Stimulated activated CD8-positive, alpha-beta memory T cell treated with anti-CD3 and anti-CD28 coated beads, Interleukin-4, amount 100 ng/mL, for 4 hours (primary cell): ENCODE results near the gene MYOM1.
"Not testable (repeated sequence)": the region's sequence is repeated elsewhere in the genome, so short reads cannot be mapped to it uniquely, and the experiment has no call there.

Source experiments
- DNase-seq, 2 donors: peaks; one replicate each; pipeline ENCODE4 v3.0.0-alpha.2; 2020; ENCODE audit warnings: low read depth in 2 of 2, low spot score in 1 of 2

The MYOM1 gene

GRCh38 chr18:3060667-3061580 lies 158.8 kb downstream of the MYOM1 start:
- no peak for DNase-seq

GRCh38 chr18:3059272-3059671 lies 160.5 kb downstream of the MYOM1 start:
- DNase-seq: no peak

GRCh38 chr18:3058328-3059191 lies 161.2 kb downstream of the MYOM1 start:
- DNase-seq: no peak

GRCh38 chr18:3057526-3057925 lies 162.2 kb downstream of the MYOM1 start:
- DNase-seq: no peak

GRCh38 chr18:3056311-3056710 lies 163.5 kb downstream of the MYOM1 start:
- DNase-seq: no peak

- no peak for DNase-seq
These were observed 164.0 kb downstream of the MYOM1 start for GRCh38 chr18:3055816-3056215.

GRCh38 chr18:3055186-3055728 lies 164.5 kb downstream of the MYOM1 start:
- DNase-seq: no peak

- no peak for DNase-seq
These were observed 165.0 kb downstream of the MYOM1 start for GRCh38 chr18:3054780-3055179.

- DNase-seq: no peak
These were observed 165.6 kb downstream of the MYOM1 start for GRCh38 chr18:3054214-3054613.

GRCh38 chr18:3053081-3053480 lies 166.7 kb downstream of the MYOM1 start:
- no peak for DNase-seq

- no peak for DNase-seq
These were observed 167.4 kb downstream of the MYOM1 start for GRCh38 chr18:3052411-3052758.

- no peak for DNase-seq
These were observed 167.9 kb downstream of the MYOM1 start for GRCh38 chr18:3051718-3052410.

GRCh38 chr18:3049897-3050454 lies 169.8 kb downstream of the MYOM1 start:
- not testable (repeated sequence) for DNase-seq

- no peak for DNase-seq
These were observed 170.9 kb downstream of the MYOM1 start for GRCh38 chr18:3048820-3049349.

GRCh38 chr18:3048121-3048520 lies 171.6 kb downstream of the MYOM1 start:
- no peak for DNase-seq

- DNase-seq: no peak
These were observed 173.5 kb downstream of the MYOM1 start for GRCh38 chr18:3046216-3046808.

- no peak for DNase-seq
These were observed 174.7 kb downstream of the MYOM1 start for GRCh38 chr18:3044931-3045698.

- DNase-seq: no peak
These were observed 177.4 kb downstream of the MYOM1 start for GRCh38 chr18:3042379-3042778.

GRCh38 chr18:3041843-3042242 lies 177.9 kb downstream of the MYOM1 start:
- DNase-seq: no peak

- no peak for DNase-seq
These were observed 178.9 kb downstream of the MYOM1 start for GRCh38 chr18:3040881-3041280.
